ENCODE results near the gene RPL21.
"Not testable (repeated sequence)": the region's sequence is repeated elsewhere in the genome, so short reads cannot be mapped to it uniquely, and the experiment has no call there.

The RPL21 gene

GRCh38 chr13:27251166-27252091 is at the start of gene RPL21:
Gene RPL21, plus strand, starts transcription at chr13:27251558. Its CDS starts 2,219 bp downstream, at chr13:27253777.
- DNase-seq (ENCODE audit: low read depth in 2 of 2) = peak; percentile 78 to 82

DNA sequence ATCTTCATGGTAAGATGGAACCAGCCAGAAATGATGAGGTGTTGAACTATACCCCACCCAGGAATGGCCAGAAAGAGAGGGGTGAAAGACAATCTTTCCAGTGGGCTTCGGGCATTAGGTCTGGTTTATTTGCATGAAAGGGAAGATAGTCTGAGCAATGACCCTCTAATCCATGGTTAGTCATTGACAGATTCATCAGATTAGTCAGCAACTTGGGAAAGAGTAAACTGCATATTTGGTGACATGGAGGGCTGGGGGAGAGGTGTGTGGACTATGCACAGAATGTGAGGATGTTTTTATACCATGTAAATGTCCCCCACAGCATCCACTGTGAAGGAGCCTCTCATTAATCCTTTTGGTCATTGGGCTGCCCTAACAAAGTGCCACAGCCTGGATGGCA is 49.7 kb upstream of the RPL21 start:
- DNase-seq (ENCODE audit: low read depth in 2 of 2) = no peak

DNA sequence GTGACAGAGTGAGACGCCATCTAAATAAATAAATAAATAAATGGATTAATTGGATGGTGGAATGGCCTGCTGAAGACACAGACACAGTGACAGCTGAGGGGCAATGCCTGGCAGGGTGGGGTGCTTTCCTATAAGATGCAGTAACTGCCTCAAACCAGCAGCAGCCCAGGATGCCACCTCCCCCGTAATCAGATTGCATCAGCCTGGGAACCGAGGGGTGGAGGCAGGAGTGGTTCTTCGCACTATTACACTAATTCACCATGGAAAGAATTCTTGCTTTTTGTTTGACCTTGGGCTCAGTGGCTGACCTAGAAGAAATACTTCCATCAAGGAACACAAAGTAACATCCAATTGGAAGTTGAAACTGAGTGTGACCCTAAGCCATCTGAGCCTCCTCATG is 48.2 kb upstream of the RPL21 start:
- DNase-seq (ENCODE audit: low read depth in 2 of 2) = no peak

GRCh38 chr13:27203854-27204253 is 47.5 kb upstream of the RPL21 start:
- no peak for DNase-seq (ENCODE audit: low read depth in 2 of 2)

DNA sequence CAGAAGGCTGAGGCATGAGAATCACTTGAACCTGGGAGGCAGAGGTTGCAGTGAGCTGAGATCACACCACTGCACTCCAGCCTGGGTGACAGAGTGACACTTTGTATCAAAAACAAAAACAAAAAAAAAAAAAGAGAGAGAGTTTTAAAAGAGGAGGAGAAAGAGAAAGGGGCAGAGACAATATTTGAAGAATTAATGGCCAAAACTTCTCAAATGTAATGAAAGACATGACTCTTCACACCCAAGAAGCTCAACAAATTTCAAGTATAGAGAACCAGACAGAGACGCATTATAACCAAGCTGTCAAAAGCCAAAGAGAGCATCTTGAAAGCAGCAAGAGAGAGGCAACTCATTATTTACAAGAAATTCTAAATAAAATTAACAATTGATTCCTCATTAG is 42.8 kb upstream of the RPL21 start:
- DNase-seq (ENCODE audit: low read depth in 2 of 2) = no peak

- no peak for DNase-seq (ENCODE audit: low read depth in 2 of 2)
These were observed 40.1 kb upstream of the RPL21 start for GRCh38 chr13:27211271-27211670.

- no peak for DNase-seq (ENCODE audit: low read depth in 2 of 2)
These were observed 39.5 kb upstream of the RPL21 start for GRCh38 chr13:27211771-27212364.

DNA sequence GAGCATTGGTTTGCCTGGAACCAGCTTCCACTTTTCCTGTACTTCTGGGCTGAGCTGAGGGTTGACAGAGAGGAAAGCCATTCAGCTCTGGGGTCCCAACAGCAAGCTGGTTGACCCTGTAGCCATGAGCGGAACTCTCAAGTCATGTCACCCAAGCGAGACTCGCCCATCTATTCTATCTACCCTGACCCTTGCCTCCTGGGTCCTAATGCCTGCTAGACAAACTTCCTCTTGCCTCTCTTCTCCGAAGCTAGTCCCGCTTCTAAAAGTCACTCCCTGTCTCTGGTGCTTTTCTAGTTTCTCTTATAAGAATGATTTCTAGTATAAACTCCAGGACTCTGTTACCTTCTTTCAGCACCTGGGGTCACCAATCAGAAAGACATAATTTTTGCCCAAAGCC is 38.0 kb upstream of the RPL21 start:
- not testable (repeated sequence) for DNase-seq (ENCODE audit: low read depth in 2 of 2)

- not testable (repeated sequence) for DNase-seq (ENCODE audit: low read depth in 2 of 2)
These were observed 33.6 kb upstream of the RPL21 start for GRCh38 chr13:27217791-27218190.

DNA sequence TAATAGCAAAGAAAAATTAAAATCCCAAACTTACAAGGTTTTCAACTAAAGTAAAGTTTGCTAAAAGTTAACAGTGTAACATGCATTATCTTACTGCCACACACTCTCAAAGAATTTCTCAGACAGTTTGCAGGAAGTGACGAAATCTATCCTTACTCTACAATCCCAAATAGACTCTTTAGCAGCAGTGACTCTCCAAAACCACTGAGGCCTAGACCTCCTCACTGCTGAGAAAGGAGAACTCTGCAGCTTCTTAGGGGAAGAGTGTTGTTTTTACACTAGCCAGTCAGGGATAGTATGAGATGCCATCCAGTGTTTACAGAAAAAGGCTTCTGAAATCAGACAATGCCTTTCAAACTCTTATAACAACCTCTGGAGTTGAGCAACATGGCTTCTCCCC is 32.5 kb upstream of the RPL21 start:
- not testable (repeated sequence) for DNase-seq (ENCODE audit: low read depth in 2 of 2)

DNA sequence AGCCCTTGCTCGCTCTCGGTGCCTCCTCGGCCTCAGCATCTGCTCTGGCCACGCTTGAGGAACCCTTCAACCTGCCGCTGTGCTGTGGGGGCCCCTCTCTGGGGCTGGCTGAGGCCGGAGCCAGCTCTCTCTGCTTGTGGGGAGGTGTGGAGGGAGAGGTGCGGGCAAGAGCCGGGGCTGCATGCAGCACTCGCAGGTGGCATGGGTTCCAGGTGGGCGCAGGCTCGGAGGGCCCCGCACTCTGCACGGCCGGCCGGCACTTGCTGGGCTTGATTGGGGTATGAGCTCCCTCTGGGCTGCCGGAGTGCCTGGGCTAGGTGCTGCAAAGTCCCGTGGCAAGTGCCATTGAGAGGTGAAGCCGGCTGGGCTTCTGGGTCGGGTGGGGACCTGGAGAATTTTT is 31.7 kb upstream of the RPL21 start:
- no peak for DNase-seq (ENCODE audit: low read depth in 2 of 2)

GRCh38 chr13:27222100-27222499 is 29.3 kb upstream of the RPL21 start:
- DNase-seq (ENCODE audit: low read depth in 2 of 2) = not testable (repeated sequence)

- DNase-seq (ENCODE audit: low read depth in 2 of 2) = no peak
These were observed 24.4 kb upstream of the RPL21 start for GRCh38 chr13:27226991-27227390.

DNA sequence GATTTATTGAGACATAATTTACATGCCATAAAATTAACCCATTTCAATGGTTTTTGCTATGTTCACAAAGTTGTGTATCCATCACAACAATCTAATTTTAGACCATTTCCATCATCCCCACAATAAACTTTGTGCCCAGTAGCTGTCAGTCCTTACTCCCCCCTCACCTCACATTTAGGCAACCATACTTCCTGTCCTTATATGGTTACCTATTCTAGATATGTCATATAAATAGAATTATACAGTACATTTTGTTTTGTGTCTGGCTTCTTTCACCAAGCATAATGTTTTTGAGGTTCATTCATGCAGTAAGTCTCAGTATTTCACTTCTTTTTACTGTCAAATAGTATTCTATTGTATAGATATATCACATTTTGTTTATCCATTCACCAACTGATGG is 23.2 kb upstream of the RPL21 start:
- no peak for DNase-seq (ENCODE audit: low read depth in 2 of 2)

- DNase-seq (ENCODE audit: low read depth in 2 of 2) = no peak
These were observed 21.7 kb upstream of the RPL21 start for GRCh38 chr13:27229642-27230041.

DNA sequence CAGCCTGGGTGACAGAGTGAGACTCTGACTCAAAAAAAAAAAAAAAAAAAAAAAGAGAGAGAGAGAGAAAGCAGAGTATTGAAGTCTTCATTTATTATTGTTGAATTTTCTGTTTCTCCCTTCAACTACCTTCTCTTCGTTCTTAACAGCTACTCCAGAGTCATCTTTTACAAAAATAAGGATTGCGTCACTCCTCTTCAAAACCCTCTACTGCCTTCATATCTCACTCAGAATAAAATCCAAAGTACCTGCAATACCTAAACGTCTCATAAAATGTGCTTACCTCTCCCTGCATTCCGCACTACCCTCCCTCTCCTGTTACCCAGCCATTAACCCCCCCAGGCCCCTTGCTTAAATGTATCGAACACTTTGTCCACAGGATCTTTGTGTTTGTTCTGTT is 17.4 kb upstream of the RPL21 start:
- no peak for DNase-seq (ENCODE audit: low read depth in 2 of 2)

- DNase-seq (ENCODE audit: low read depth in 2 of 2) = no peak
These were observed 14.9 kb upstream of the RPL21 start for GRCh38 chr13:27236478-27236877.

GRCh38 chr13:27242702-27243101 is 8.7 kb upstream of the RPL21 start:
- DNase-seq (ENCODE audit: low read depth in 2 of 2) = no peak

DNA sequence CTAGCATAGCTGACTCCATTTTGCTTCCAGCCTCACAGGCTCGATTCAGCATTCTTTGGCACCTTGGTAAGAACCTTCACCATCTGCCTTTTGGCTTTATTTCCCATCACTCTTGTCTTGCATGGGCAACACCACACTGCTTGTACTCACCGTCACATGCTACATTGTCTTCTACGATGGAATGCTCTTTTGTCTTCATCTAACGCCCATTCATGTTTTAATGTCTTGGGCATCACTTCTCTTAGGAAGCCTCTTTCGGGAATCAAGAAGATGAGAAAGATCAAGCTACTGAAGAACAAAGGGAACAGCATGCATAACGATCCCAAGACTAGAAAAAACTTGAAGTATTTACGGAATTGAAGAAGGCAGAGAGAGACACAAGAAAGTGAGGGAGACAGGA is 5.7 kb upstream of the RPL21 start:
- no peak for DNase-seq (ENCODE audit: low read depth in 2 of 2)

DNA sequence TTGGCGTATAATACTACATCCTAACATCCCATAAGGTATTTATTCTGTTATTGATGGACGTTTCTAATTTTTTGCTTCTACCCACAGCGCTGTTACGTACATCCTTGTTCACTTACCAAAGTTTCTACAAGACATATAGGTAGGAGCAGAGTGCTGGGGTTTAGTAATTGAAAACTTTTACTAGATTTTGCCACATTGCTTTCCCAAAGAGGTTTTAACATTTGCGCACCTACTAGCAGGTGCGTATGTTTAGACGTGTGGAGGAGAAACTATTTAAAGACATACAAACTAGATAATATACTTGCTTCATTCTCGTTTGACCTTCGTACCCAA is 559 bp upstream of the RPL21 start:
- no peak for DNase-seq (ENCODE audit: low read depth in 2 of 2)

- no peak for DNase-seq (ENCODE audit: low read depth in 2 of 2)
These were observed 1.1 kb downstream of the RPL21 start for GRCh38 chr13:27252467-27252866.

- DNase-seq (ENCODE audit: low read depth in 2 of 2) = no peak
These were observed 5.8 kb downstream of the RPL21 start for GRCh38 chr13:27257233-27257568.

DNA sequence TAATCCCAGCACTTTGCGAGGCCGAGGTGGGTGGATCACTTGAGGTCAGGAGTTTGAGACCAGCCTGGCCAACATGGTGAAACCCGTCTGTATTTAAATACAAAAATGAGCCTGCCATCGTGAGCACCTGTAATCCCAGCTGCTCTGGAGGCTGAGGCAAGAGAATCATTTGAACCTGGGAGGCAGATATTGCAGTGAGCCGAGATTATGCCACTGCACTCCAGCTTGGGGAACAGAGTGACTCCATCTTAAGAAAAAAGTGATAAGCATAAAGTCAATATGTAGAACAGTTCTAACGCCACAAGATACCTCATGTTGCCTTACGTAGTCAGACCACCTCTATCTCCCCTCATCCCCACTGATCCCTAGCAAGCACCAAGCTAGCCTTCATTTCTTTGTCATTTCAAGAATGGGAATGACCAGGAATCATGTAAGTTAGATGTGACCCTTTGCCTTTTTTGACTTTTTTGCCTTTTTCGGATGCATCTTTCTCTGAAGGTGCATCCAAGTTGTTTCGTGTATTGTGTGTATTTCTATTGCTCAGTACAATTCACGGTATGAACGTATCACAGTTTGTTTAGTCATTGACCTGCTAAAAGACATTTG is 6.4 kb downstream of the RPL21 start:
- DNase-seq (ENCODE audit: low read depth in 2 of 2) = no peak

All from stimulated activated CD8-positive, alpha-beta memory T cell treated with anti-CD3 and anti-CD28 coated beads, Interleukin-2, amount 100 ng/mL, for 1 hour (primary cell).